Brain microvascular endothelial cell (primary cell): ENCODE results near the gene MASP2.
"Not testable (repeated sequence)": the region's sequence is repeated elsewhere in the genome, so short reads cannot be mapped to it uniquely, and the experiment has no call there.

Experiments
- DNase-seq: peaks from one replicate; pipeline ENCODE4 v3.0.0-alpha.2; 2020
- H3K27ac ChIP-seq: fragments of 250-450 bp; sonication (Bioruptor Pico); 2 replicates; pipeline ENCODE4 v1.5.1; 2020; ENCODE audit warnings: mild to moderate bottlenecking, moderate library complexity
- H3K27me3 ChIP-seq: fragments of 250-450 bp; sonication (Bioruptor Pico); replicated peaks from 2 replicates; pipeline ENCODE4 v1.5.1; 2020; ENCODE audit warnings: mild to moderate bottlenecking
- H3K36me3 ChIP-seq: fragments of 250-450 bp; sonication (Bioruptor Pico); replicated peaks from 2 replicates; pipeline ENCODE4 v1.5.1; 2020; ENCODE audit warnings: mild to moderate bottlenecking
- H3K4me3 ChIP-seq: 2 replicates; pipeline ENCODE4 v1.5.1; 2011; ENCODE audit warnings: low read depth, mild to moderate bottlenecking, control low read depth, low read length, moderate library complexity
- in situ Hi-C: cut with HindIII; loops from 2 replicates; pipeline ENCODE4 v1.10.0; 2017; ENCODE audit warnings: low sequenced_read_pairs, low pct_ligation_motif_present
- TF ChIP-seq, protein P1 (sequence below): IDR thresholded peaks from 2 replicates; pipeline ENCODE4 v1.5.1; 2011; ENCODE audit warnings: low read depth, mild to moderate bottlenecking, moderate library complexity, low read length, control low read depth, inconsistent platforms; ENCODE audit errors: missing control alignments

Gene MASP2

DNA sequence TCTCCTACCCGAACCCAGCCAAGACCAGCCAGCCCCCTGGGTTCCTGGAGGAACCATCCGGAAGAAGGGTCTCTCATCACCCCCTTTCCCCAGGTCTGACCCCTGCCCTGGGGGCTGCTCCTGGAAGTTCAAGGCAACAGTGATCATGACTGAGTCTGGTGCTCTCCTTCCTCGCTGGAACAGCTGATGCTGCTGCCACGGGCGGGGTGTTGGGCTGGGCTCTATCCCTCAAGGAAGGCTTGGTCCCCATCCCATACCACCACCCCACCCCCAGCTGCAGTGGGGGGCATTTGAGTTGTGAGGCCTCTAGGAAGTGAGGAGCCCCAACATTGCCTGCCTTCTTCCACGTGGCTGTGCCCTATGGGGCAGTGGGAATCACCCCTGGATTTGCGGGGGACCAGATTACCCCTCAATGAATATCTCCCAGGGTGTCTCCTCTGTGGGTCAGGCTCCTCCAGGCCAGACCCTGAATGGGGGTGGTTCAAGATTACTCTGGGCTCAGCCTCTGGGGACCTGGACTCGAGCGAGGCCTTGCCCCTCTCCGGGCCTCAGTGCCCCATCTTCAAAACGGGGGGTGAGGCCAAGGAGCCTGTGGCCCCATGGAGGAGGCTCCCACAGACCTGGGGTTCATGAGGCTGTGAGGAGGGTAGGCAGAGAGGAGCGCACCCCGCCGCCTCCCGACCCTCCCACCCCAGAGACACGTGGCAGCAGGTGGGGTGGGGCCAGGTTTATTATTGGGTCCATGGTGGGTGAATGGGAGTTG is 2.8 kb downstream of the MASP2 start:
- in situ Hi-C loops, result no loop called here
- DNase-seq, result no peak

DNA sequence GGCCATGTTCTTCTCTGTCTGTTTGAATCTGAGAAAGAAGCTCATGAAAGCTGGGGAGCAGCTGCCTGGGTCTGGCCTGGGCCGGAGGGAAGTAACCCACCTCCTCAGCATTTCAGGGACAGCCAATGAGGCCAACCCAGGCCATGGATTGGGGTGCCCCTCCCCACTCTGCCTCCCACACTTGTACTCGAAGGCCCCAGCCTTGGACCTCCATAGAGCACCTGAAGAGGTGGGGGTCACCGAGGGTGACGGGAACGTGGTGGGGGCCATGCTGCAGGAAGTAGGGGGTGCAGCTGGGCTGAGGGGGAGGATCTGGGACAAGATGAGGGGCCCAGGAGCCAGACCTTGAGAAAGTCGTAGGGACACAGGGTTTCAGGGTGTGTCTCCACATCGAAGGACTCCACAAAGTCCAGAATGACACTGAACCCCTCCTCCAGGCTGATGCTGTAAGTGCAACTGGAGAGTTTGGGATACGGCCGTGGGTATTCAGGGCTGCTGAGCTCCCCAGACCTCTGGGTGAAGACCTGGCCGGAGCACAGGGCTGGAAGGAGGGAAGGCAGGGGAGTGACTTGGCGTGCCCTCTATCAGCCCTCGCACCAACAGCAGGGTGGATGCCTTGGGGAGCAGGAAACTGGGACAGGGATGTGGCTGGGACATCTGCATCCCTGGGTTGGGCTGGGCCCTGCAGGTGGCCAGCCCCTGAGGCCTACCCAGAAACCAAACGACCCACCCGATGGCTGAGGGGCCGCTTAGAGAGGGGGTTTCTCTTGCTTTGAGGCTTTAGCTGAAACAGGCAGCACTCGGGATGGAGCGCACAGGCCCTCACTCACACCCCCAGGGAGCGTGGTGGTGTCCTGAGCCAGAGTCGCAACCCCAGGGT is 3.8 kb downstream of the MASP2 start:
- TF ChIP-seq, protein P1, sequence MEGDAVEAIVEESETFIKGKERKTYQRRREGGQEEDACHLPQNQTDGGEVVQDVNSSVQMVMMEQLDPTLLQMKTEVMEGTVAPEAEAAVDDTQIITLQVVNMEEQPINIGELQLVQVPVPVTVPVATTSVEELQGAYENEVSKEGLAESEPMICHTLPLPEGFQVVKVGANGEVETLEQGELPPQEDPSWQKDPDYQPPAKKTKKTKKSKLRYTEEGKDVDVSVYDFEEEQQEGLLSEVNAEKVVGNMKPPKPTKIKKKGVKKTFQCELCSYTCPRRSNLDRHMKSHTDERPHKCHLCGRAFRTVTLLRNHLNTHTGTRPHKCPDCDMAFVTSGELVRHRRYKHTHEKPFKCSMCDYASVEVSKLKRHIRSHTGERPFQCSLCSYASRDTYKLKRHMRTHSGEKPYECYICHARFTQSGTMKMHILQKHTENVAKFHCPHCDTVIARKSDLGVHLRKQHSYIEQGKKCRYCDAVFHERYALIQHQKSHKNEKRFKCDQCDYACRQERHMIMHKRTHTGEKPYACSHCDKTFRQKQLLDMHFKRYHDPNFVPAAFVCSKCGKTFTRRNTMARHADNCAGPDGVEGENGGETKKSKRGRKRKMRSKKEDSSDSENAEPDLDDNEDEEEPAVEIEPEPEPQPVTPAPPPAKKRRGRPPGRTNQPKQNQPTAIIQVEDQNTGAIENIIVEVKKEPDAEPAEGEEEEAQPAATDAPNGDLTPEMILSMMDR, result no peak
- DNase-seq, result no peak
- in situ Hi-C loops, result no loop called here
- H3K27me3 ChIP-seq, result no peaks in the 10 kb centered on the region
- H3K27ac ChIP-seq, result no peak overlapping the region
- no peak overlapping the region for H3K4me3 ChIP-seq
- no peaks in the 10 kb centered on the region for H3K36me3 ChIP-seq

More for the DNA sequence above, 2.8 kb downstream of the MASP2 start:
- Histone ChIP-seq H3K27me3 (no peaks in the 10 kb centered on the region), H3K36me3 (no peaks in the 10 kb centered on the region), H3K27ac (no peak overlapping the region), H3K4me3 (no peak overlapping the region)
- TF ChIP-seq, protein P1, result no peak

DNA sequence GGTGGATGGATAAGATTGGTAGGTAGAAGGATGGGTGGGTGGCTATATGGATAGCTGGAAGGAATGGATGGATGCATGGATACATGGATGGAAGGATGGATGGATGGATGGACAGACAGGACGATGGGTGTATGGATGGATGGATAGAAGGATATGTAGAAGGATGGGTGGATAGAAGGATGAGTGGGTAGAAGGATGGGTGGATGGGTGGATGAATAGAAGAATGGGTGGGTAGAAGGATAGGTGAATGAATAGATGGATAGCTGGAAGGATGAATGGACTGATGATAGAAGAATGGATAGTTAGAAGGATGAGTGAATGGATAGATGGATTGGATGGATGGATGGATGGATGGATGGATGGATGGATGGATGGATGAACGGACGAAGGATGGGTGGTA is 5.0 kb downstream of the MASP2 start:
- Histone ChIP-seq H3K27ac (no peak overlapping the region), H3K4me3 (no peak overlapping the region), H3K36me3 (no peaks in the 10 kb centered on the region), H3K27me3 (no peaks in the 10 kb centered on the region)
- no peak for DNase-seq
- in situ Hi-C loops, result no loop called here
- TF ChIP-seq, protein P1, result no peak

DNA sequence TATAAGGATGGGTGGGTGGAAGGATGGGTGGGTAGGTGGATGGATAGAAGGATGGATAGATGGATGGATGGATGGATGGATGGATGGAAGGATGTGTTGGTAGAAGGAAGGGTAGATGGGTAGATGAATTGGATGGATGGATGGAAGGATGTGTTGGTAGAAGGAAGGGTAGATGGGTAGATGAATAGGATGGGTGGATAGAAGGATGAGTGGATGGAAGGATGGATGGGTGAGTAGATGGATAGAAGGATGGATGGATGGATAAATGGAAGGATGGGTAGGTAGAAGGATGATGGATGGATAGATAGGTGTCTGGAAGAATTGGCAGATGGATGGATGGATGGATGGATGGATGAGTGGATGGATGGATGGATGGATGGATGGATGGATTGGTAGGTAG is 6.0 kb downstream of the MASP2 start:
- Histone ChIP-seq H3K4me3 (no peak overlapping the region), H3K27ac (no peak overlapping the region), H3K27me3 (no peaks in the 10 kb centered on the region), H3K36me3 (no peaks in the 10 kb centered on the region)
- no peak for DNase-seq
- TF ChIP-seq, protein P1, result no peak
- in situ Hi-C loops, result no loop called here

DNA sequence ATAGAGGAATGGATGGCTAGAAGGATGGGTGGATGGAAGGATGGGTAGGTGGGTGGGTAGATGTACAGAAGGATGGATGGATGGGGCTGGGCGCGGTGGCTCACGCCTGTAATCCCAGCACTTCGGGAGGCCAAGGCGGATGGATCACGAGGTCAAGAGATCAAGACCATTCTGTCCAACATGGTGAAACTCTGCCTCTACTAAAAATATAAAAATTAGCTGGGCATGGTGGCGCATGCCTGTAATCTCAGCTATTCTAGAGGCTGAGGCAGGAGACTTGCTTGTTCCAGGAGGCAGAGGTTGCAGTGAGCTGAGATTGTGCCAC is 7.0 kb downstream of the MASP2 start:
- H3K27me3 ChIP-seq, H3K27ac ChIP-seq, DNase-seq, H3K36me3 ChIP-seq, H3K4me3 ChIP-seq, in situ Hi-C loops: not testable (repeated sequence)

DNA sequence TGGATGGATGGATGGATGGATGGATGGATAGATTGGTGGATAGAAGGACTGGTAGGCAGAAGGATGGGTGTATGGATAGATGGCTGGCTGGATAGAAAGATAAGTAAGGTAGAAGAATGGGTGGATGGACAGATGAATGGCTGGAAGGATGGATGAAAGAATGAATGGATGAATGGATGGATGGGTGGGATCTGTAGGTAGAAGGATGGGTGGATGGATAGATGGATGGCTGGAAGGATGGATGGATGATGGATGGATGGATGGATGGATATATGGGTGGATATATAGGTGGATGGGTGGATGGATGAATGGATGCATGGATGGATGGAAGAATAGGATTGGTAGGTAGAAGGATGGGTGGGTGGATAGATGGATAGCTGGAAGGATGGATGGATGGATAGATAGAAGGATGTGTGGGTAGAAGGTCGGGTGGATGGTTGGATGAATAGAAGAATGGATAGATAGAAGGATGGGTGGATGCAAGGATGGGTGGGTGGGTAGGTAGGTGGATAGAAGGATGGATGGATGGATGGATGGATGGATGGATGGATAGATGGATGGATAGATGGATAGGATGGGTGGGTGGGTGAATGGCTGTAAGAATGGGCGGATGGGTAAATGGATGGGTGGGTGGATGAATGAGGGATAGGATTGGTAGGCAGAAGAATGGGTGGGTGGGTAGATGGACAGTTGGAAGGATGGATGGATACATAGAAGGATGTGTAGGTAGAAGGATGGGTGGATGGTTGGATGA is 7.5 kb downstream of the MASP2 start:
- in situ Hi-C loops, result no loop called here
- TF ChIP-seq, protein P1, result no peak
- Histone ChIP-seq H3K36me3 (no peaks in the 10 kb centered on the region), H3K27ac (no peak overlapping the region), H3K27me3 (no peaks in the 10 kb centered on the region), H3K4me3 (no peak overlapping the region)
- no peak for DNase-seq
